CD4-positive, alpha-beta T cell treated with Interleukin-12 subunit alpha and Interleukin-12 subunit beta, for 1 hour (primary cell): ENCODE measurements around the gene B3GNT9.

Experiments
- DNase-seq: peaks from one replicate; pipeline ENCODE4 v3.0.0-alpha.2; 2020

The B3GNT9 gene

GRCh38 chr16:67184995-67185650, 34.3 kb upstream of the B3GNT9 start:
- peak; percentile 85 for DNase-seq

- peak; percentile 27 for DNase-seq
Measured at GRCh38 chr16:67184453-67184994, 33.7 kb upstream of the B3GNT9 start.

GRCh38 chr16:67183627-67184452, 33.0 kb upstream of the B3GNT9 start, which contains the start of gene MATCAP1:
TSS of gene MATCAP1 (minus strand) at chr16:67183963. CDS start at chr16:67180610, 3,353 bp downstream.
- DNase-seq, result peak; percentile 97

- no peak for DNase-seq
Measured at GRCh38 chr16:67183284-67183626, 32.5 kb upstream of the B3GNT9 start.

GRCh38 chr16:67182288-67182687, 31.5 kb upstream of the B3GNT9 start:
- no peak for DNase-seq

- DNase-seq, result no peak
Measured at GRCh38 chr16:67181346-67181745, 30.5 kb upstream of the B3GNT9 start.

- no peak for DNase-seq
Measured at GRCh38 chr16:67180166-67180565, 29.4 kb upstream of the B3GNT9 start.

- DNase-seq, result no peak
Measured at GRCh38 chr16:67179421-67180080, 28.8 kb upstream of the B3GNT9 start.

GRCh38 chr16:67177743-67178699, 27.2 kb upstream of the B3GNT9 start:
- peak; percentile 77 for DNase-seq

- no peak for DNase-seq
Measured at GRCh38 chr16:67176662-67177061, 25.9 kb upstream of the B3GNT9 start.

GRCh38 chr16:67174706-67175231, 24.0 kb upstream of the B3GNT9 start:
- no peak for DNase-seq

- DNase-seq, result peak; percentile 75
Measured at GRCh38 chr16:67173808-67174705, 23.3 kb upstream of the B3GNT9 start.

- no peak for DNase-seq
Measured at GRCh38 chr16:67173323-67173722, 22.5 kb upstream of the B3GNT9 start.

- no peak for DNase-seq
Measured at GRCh38 chr16:67170949-67171649, 20.3 kb upstream of the B3GNT9 start.

GRCh38 chr16:67170168-67170948, 19.6 kb upstream of the B3GNT9 start, which contains the start of gene NOL3:
TSS of gene NOL3 (plus strand) at chr16:67170538.
- peak; percentile 38 for DNase-seq

- peak; percentile 47 for DNase-seq
Measured at GRCh38 chr16:67169642-67170167, 18.9 kb upstream of the B3GNT9 start.

- no peak for DNase-seq
Measured at GRCh38 chr16:67169011-67169451, 18.2 kb upstream of the B3GNT9 start.

GRCh38 chr16:67167588-67167987, 16.8 kb upstream of the B3GNT9 start:
- no peak for DNase-seq

- no peak for DNase-seq
Measured at GRCh38 chr16:67166598-67167168, 15.9 kb upstream of the B3GNT9 start.
